Colonic mucosa (tissue), 4 donors: ENCODE results near the gene ALG12. TPM values are rescaled to one million over a fixed set of nuclear protein-coding genes. Genes with fewer than 3 reads are reported as not detected.

Source experiments
- DNase-seq: peaks from one replicate; pipeline ENCODE4 v3.0.0-alpha.2; 2020
- H3K27ac ChIP-seq: fragments of 200-600 bp; one replicate; pipeline ENCODE4 v1.8.0; 2021
- H3K27me3 ChIP-seq: fragments of 200-600 bp; one replicate; pipeline ENCODE4 v1.8.0; 2021
- H3K36me3 ChIP-seq: fragments of 200-600 bp; one replicate; pipeline ENCODE4 v1.8.0; 2021
- H3K4me1 ChIP-seq: fragments of 200-600 bp; one replicate; pipeline ENCODE4 v1.8.0; 2021; ENCODE audit warnings: mild to moderate bottlenecking
- H3K4me3 ChIP-seq: fragments of 200-600 bp; one replicate; pipeline ENCODE4 v1.8.0; 2021
- H3K9ac ChIP-seq, 2 donors: one replicate each; pipeline ENCODE4 v1.7.0; 2013; ENCODE audit warnings: control low read depth in 2 of 2, low read depth in 2 of 2, low read length in 2 of 2
- H3K9me3 ChIP-seq: fragments of 200-600 bp; one replicate; pipeline ENCODE4 v1.8.0; 2021
- CTCF ChIP-seq: fragments of 200-600 bp; IDR thresholded peaks from one replicate; pipeline ENCODE4 v1.8.0; 2022; ENCODE audit warnings: antibody characterized with exemption, mild to moderate bottlenecking
- intact Hi-C: fragments of 100-400 bp; cut with DNase I; formaldehyde crosslinking; loops from one replicate; pipeline ENCODE4 v1.14.1; 2022
- total RNA-seq, 2 donors: library from RNA; stranded (reverse); fragmentation: NEBNext Ultra II Directional in 1 of 2; extraction: Animal tissue kit (Norgen Biotek cat#: 25700) in 1 of 2; gene quantifications; one replicate each; pipeline ENCODE4 v1.2.1, GENCODE V29; 2021
- donor health status: healthy.
- donor health status: DM: no; HTN: no; CAD: no.
- donor health status: DM: no; HTN: no; CAD: no.

Gene ALG12
- total RNA-seq, 2 donors from 2014 or later, result 17.8 to 43.5 TPM

DNA sequence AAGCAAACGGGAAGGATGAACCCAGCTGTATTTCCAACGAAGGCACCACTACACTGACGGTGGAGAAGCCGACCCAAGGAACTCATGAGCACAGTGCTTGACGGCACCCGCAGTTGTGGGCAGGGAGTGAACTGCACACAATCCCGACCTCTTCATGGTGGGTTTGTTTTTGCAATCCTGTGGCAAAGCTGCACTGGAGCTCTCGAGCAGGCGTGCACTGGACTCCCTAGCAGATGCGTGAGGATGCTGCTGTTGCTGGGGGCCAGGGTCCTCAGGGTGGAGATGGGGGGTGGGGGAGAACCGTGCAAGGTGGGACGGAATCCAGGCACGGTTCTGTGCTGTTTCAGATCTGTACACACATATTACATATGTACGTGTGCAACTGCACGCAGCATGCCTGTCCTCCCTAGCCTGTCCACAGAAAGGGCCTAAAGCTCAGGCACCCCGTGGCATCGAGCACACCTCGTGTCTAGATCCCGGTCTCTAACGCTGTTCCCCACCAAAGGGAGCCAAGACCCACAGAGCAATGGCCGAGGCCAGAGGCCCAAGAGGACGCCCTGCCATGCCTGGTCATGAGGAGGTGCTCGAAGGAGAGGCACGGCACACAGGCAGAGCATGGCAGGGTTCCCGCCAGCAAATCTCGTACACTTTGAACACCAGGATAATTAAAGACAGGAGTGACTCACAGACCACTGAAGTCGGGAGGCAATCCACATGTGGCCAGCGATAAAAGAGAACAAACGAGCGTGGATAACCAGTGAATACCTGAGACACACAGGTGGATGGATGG, 17.6 kb downstream of the ALG12 start:
- intact Hi-C loops, result no loop called here
- H3K27me3 ChIP-seq, result no peaks in the 10 kb centered on the region
- H3K4me3 ChIP-seq, result no peak overlapping the region
- no peak overlapping the region for H3K27ac ChIP-seq
- no peak overlapping the region for H3K9ac ChIP-seq
- no peaks in the 10 kb centered on the region for H3K9me3 ChIP-seq
- no peak for TF ChIP-seq CTCF
- H3K36me3 ChIP-seq, result no peaks in the 10 kb centered on the region
- H3K4me1 ChIP-seq, result no peaks in the 10 kb centered on the region
- DNase-seq, result no peak

DNA sequence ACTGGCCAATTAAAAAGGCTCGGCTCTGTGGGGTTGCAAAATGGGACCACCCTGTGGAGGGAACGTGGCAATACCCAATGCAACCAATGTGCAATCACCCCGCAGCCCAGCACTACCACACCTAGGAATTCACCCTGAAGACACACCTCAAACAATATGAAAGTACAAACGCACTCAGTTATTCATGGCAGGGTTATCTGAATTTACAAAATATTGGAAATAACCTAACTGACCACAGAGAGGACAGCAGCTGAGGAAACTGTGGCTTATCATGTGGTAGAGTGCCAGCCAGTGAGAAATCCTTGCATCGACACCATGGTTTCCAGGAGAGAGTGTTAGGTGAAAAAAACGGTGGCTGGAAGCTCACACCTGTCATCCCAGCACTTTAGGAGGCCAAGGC, 18.7 kb downstream of the ALG12 start:
- Histone ChIP-seq H3K9ac (no peak overlapping the region), H3K27ac (no peak overlapping the region), H3K4me1 (no peaks in the 10 kb centered on the region), H3K9me3 (no peaks in the 10 kb centered on the region), H3K36me3 (no peaks in the 10 kb centered on the region), H3K4me3 (no peak overlapping the region), H3K27me3 (no peaks in the 10 kb centered on the region)
- TF ChIP-seq CTCF, result no peak
- intact Hi-C loops, result no loop called here
- DNase-seq, result no peak

GRCh38 chr22:49897015-49897684, 21.1 kb downstream of the ALG12 start:
- intact Hi-C loops, result no loop called here
- H3K36me3 ChIP-seq, result no peaks in the 10 kb centered on the region

GRCh38 chr22:49896201-49896600, 22.0 kb downstream of the ALG12 start:
- Histone ChIP-seq H3K4me1 (no peaks in the 10 kb centered on the region), H3K4me3 (no peak overlapping the region), H3K27me3 (no peaks in the 10 kb centered on the region), H3K9ac (no peak overlapping the region), H3K9me3 (no peaks in the 10 kb centered on the region), H3K27ac (no peak overlapping the region), H3K36me3 (no peaks in the 10 kb centered on the region)
- no peak for DNase-seq
- no peak for TF ChIP-seq CTCF
- intact Hi-C loops, result no loop called here

More at GRCh38 chr22:49897015-49897684, 21.1 kb downstream of the ALG12 start:
- DNase-seq, result no peak
- no peaks in the 10 kb centered on the region for H3K9me3 ChIP-seq
- H3K27me3 ChIP-seq, result no peaks in the 10 kb centered on the region
- TF ChIP-seq CTCF, result no peak
- H3K4me1 ChIP-seq, result no peaks in the 10 kb centered on the region
- no peak overlapping the region for H3K4me3 ChIP-seq
- H3K27ac ChIP-seq, result no peak overlapping the region
- H3K9ac ChIP-seq, result no peak overlapping the region

- TF ChIP-seq CTCF, result no peak
- intact Hi-C loops, result no loop called here
- no peak overlapping the region for H3K9ac ChIP-seq
- H3K9me3 ChIP-seq, result no peaks in the 10 kb centered on the region
- H3K4me3 ChIP-seq, result no peak overlapping the region
- H3K36me3 ChIP-seq, result no peaks in the 10 kb centered on the region
- no peaks in the 10 kb centered on the region for H3K27me3 ChIP-seq
- H3K27ac ChIP-seq, result no peak overlapping the region
- DNase-seq, result no peak
- H3K4me1 ChIP-seq, result no peaks in the 10 kb centered on the region
These were observed 23.8 kb downstream of the ALG12 start for GRCh38 chr22:49894322-49895054.
